Panc1 (cell line): ENCODE data around the gene DPT.

Experiments used
- POLR2AphosphoS5 ChIP-seq: IDR thresholded peaks from 2 replicates; pipeline ENCODE4 v1.6.1; 2012; ENCODE audit warnings: mild to moderate bottlenecking, low read depth, low read length, moderate library complexity
- SIN3A ChIP-seq: IDR thresholded peaks from 2 replicates; pipeline ENCODE4 v1.6.1; 2012; ENCODE audit warnings: low read depth, mild to moderate bottlenecking, low read length, moderate library complexity, borderline replicate concordance; ENCODE audit not compliant: insufficient read depth
- TF ChIP-seq, protein P1 (sequence below): fragments of 450-650 bp; IDR thresholded peaks from 2 replicates; pipeline ENCODE4 v1.5.1; 2017; ENCODE audit warnings: mild to moderate bottlenecking
- TF ChIP-seq, protein P2 (sequence below), 2 experiments: IDR thresholded peaks; 2 replicates each; pipeline ENCODE4 v1.6.1; 2011 to 2012; ENCODE audit warnings: low read depth in 2 of 2, control low read depth in 1 of 2, low read length in 1 of 2, mild to moderate bottlenecking in 1 of 2, moderate library complexity in 1 of 2; ENCODE audit not compliant: insufficient read depth in 1 of 2

DNA sequence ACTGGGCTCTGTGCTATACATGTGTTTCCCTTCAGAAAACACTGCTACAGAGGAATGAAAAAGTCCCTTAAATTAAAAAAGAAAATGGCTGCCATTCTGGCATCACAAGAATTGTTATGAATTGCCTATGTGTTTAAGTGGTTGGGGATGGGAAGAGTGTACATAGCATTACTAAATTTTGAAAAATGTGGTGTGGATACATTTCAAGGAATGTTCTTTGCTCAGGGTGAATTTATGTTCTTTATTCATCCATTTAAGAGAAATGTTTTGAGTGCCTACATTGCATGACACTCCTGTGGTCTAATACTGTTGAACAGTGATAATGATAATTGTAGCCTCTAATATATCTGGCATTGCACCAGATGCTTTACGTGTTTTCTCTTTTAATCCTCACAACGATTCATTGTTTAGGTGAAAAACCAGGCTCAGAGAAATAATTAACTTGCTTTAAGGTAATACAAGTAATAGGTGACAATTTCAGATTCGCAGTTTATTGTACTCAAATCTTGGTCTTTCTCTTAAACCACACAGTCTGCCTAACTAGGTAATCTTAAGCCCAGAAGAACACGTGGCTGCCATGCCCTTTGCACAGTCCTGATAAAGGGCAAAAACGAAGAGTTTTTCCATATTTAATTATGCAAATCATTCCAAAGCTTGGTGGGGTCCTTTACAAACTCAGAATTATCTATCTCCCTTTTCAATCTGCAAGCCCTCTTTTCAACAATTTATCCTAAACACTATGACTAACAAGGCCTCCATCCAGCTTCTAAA is 31.5 kb downstream of the DPT start:
- TF ChIP-seq, protein P1, sequence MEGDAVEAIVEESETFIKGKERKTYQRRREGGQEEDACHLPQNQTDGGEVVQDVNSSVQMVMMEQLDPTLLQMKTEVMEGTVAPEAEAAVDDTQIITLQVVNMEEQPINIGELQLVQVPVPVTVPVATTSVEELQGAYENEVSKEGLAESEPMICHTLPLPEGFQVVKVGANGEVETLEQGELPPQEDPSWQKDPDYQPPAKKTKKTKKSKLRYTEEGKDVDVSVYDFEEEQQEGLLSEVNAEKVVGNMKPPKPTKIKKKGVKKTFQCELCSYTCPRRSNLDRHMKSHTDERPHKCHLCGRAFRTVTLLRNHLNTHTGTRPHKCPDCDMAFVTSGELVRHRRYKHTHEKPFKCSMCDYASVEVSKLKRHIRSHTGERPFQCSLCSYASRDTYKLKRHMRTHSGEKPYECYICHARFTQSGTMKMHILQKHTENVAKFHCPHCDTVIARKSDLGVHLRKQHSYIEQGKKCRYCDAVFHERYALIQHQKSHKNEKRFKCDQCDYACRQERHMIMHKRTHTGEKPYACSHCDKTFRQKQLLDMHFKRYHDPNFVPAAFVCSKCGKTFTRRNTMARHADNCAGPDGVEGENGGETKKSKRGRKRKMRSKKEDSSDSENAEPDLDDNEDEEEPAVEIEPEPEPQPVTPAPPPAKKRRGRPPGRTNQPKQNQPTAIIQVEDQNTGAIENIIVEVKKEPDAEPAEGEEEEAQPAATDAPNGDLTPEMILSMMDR: no peak
- TF ChIP-seq POLR2AphosphoS5 (no peak), SIN3A (no peak)
- TF ChIP-seq, protein P2, sequence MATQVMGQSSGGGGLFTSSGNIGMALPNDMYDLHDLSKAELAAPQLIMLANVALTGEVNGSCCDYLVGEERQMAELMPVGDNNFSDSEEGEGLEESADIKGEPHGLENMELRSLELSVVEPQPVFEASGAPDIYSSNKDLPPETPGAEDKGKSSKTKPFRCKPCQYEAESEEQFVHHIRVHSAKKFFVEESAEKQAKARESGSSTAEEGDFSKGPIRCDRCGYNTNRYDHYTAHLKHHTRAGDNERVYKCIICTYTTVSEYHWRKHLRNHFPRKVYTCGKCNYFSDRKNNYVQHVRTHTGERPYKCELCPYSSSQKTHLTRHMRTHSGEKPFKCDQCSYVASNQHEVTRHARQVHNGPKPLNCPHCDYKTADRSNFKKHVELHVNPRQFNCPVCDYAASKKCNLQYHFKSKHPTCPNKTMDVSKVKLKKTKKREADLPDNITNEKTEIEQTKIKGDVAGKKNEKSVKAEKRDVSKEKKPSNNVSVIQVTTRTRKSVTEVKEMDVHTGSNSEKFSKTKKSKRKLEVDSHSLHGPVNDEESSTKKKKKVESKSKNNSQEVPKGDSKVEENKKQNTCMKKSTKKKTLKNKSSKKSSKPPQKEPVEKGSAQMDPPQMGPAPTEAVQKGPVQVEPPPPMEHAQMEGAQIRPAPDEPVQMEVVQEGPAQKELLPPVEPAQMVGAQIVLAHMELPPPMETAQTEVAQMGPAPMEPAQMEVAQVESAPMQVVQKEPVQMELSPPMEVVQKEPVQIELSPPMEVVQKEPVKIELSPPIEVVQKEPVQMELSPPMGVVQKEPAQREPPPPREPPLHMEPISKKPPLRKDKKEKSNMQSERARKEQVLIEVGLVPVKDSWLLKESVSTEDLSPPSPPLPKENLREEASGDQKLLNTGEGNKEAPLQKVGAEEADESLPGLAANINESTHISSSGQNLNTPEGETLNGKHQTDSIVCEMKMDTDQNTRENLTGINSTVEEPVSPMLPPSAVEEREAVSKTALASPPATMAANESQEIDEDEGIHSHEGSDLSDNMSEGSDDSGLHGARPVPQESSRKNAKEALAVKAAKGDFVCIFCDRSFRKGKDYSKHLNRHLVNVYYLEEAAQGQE (IDR thresholded peaks at IDR 0.05; ENCODE audit: insufficient read depth in 1 of 2, low read depth in 2 of 2, low read length in 1 of 2): no peak
